H1 (cell line): ENCODE measurements around the gene PSMB4. TPM values are rescaled to one million over a fixed set of nuclear protein-coding genes. Genes with fewer than 3 reads are reported as not detected.

Experiments
- CTCF ChIA-PET: fragments of 300-600 bp; sonication (Branson Sonifier 250); formaldehyde crosslinking; loops from one replicate; lab custom pipeline; 2021; ENCODE audit not compliant: partially characterized antibody; lab: Charles Lee
- POLR2A ChIA-PET: fragments of 300-600 bp; sonication (Branson Sonifier 250); formaldehyde crosslinking; loops from one replicate; lab custom pipeline; 2021; ENCODE audit warnings: inconsistent platforms; ENCODE audit not compliant: partially characterized antibody; lab: Charles Lee
- DNase-seq, 2 experiments: peaks; one replicate each; pipeline versions ENCODE4 v3.0.0 to v3.0.0-alpha.2; 2010 to 2022; ENCODE audit warnings: low spot score in 2 of 2, low read depth in 1 of 2, mixed read lengths in 1 of 2
- FAIRE-seq: peaks from 2 replicates; lab custom pipeline; 2011; peaks lifted over from hg19 to GRCh38; lab: Jason Lieb, UNC
- H2AFZ ChIP-seq: 2 replicates; pipeline ENCODE4 v1.8.1; 2012; ENCODE audit warnings: low read length, inconsistent platforms
- H2AK5ac ChIP-seq: 2 replicates; pipeline ENCODE4 v1.6.1; 2013; ENCODE audit warnings: low read depth, low read length
- H2BK120ac ChIP-seq: replicated peaks from 2 replicates; pipeline ENCODE3; 2013; ENCODE audit warnings: low read depth, low read length, inconsistent platforms
- H2BK12ac ChIP-seq: 2 replicates; pipeline ENCODE4 v1.6.1; 2013; ENCODE audit warnings: low read depth, low read length
- H2BK15ac ChIP-seq: 2 replicates; pipeline ENCODE4 v1.6.1; 2013; ENCODE audit warnings: low read length
- H2BK20ac ChIP-seq: 2 replicates; pipeline ENCODE4 v1.6.1; 2013; ENCODE audit warnings: low read length
- H2BK5ac ChIP-seq: 2 replicates; pipeline ENCODE4 v1.6.1; 2013; ENCODE audit warnings: low read depth, low read length
- H3K14ac ChIP-seq: 2 replicates; pipeline ENCODE4 v1.6.1; 2013; ENCODE audit warnings: inconsistent platforms; ENCODE audit not compliant: insufficient read length
- H3K18ac ChIP-seq: 2 replicates; pipeline ENCODE4 v1.6.1; 2013; ENCODE audit warnings: low read length; ENCODE audit errors: extremely low read depth
- H3K23ac ChIP-seq: 2 replicates; pipeline ENCODE4 v1.6.1; 2013; ENCODE audit warnings: inconsistent platforms; ENCODE audit not compliant: insufficient read length
- H3K23me2 ChIP-seq: 2 replicates; pipeline ENCODE4 v1.6.1; 2013; ENCODE audit warnings: low read depth, low read length
- H3K27ac ChIP-seq: 2 replicates; pipeline ENCODE4 v1.6.1; 2011; ENCODE audit warnings: low read depth, low read length, inconsistent platforms
- H3K27me3 ChIP-seq, 4 experiments: replicated peaks in 1 of 4; 1 replicate in 1 of 4; 2 replicates in 3 of 4; pipeline versions ENCODE4 v1.6.1 to v1.8.1; 2011 to 2013; ENCODE audit warnings: low read length in 3 of 4, mild to moderate bottlenecking in 3 of 4, inconsistent platforms in 2 of 4, mixed read lengths in 2 of 4, moderate library complexity in 1 of 4; ENCODE audit not compliant: control insufficient read depth in 3 of 4, insufficient read depth in 3 of 4; ENCODE audit errors: extremely low read depth in 1 of 4
- H3K36me3 ChIP-seq, 4 experiments: 2 replicates each; pipeline versions ENCODE4 v1.6.1 to v1.8.1; 2011 to 2013; ENCODE audit warnings: mild to moderate bottlenecking in 4 of 4, low read length in 3 of 4, moderate library complexity in 2 of 4, control low read depth in 1 of 4, inconsistent platforms in 1 of 4; ENCODE audit not compliant: insufficient read depth in 4 of 4, control insufficient read depth in 2 of 4
- H3K4ac ChIP-seq: replicated peaks from 2 replicates; pipeline ENCODE3; 2013; ENCODE audit warnings: low read length, low read depth, mixed read lengths, inconsistent platforms; ENCODE audit not compliant: insufficient read length
- H3K4me1 ChIP-seq, 4 experiments: replicated peaks in 1 of 4; 1 replicate in 1 of 4; 2 replicates in 3 of 4; pipeline versions ENCODE4 v1.6.1 to v1.8.1; 2011 to 2013; ENCODE audit warnings: low read length in 3 of 4, inconsistent platforms in 2 of 4, mixed read lengths in 1 of 4; ENCODE audit not compliant: insufficient read depth in 4 of 4, control insufficient read depth in 3 of 4
- H3K4me2 ChIP-seq, 2 experiments: 2 replicates each; pipeline versions ENCODE4 v1.6.1 to v1.8.1; 2011 to 2013; ENCODE audit warnings: low read depth in 2 of 2, low read length in 2 of 2, control low read depth in 1 of 2, inconsistent platforms in 1 of 2, mild to moderate bottlenecking in 1 of 2; ENCODE audit not compliant: insufficient read depth in 1 of 2
- H3K4me3 ChIP-seq, 4 experiments: fragments of 200-600, 300-600 bp in 1 of 4; sonication (generic), shearing (Covaris generic), sonication (Bioruptor Twin) in 1 of 4; 2 replicates each; pipeline versions ENCODE4 v1.5.1 to v1.8.1; 2011 to 2016; ENCODE audit warnings: low read length in 4 of 4, low read depth in 3 of 4, control low read depth in 2 of 4, inconsistent platforms in 2 of 4, mild to moderate bottlenecking in 2 of 4, mixed read lengths in 1 of 4, moderate library complexity in 1 of 4; ENCODE audit not compliant: insufficient read depth in 2 of 4; ENCODE audit errors: extremely low read depth in 1 of 4
- H3K56ac ChIP-seq: replicated peaks from 2 replicates; pipeline ENCODE3; 2013; ENCODE audit warnings: low read depth, mild to moderate bottlenecking, mixed read lengths, low read length, inconsistent platforms; ENCODE audit not compliant: insufficient read length
- H3K79me1 ChIP-seq: 2 replicates; pipeline ENCODE4 v1.6.1; 2013; ENCODE audit warnings: low read depth, low read length, control low read depth
- H3K79me2 ChIP-seq, 2 experiments: 2 replicates each; pipeline versions ENCODE4 v1.6.1 to v1.8.1; 2012 to 2013; ENCODE audit warnings: low read length in 2 of 2, mild to moderate bottlenecking in 2 of 2, inconsistent platforms in 1 of 2; ENCODE audit not compliant: insufficient read depth in 2 of 2, control insufficient read depth in 1 of 2
- H3K9ac ChIP-seq, 4 experiments: replicated peaks in 1 of 4; 1 replicate in 1 of 4; 2 replicates in 3 of 4; pipeline versions ENCODE4 v1.6.1 to v1.8.1; 2011 to 2013; ENCODE audit warnings: low read depth in 3 of 4, low read length in 3 of 4, control low read depth in 2 of 4, mild to moderate bottlenecking in 2 of 4, moderate library complexity in 2 of 4, inconsistent platforms in 1 of 4; ENCODE audit errors: extremely low read depth in 1 of 4
- H3K9me3 ChIP-seq, 2 experiments: 2 replicates each; pipeline versions ENCODE4 v1.6.1 to v1.8.1; 2012 to 2013; ENCODE audit warnings: mild to moderate bottlenecking in 2 of 2, moderate library complexity in 2 of 2, control low read depth in 1 of 2, inconsistent platforms in 1 of 2, low read depth in 1 of 2, low read length in 1 of 2, mixed read lengths in 1 of 2; ENCODE audit not compliant: insufficient read depth in 2 of 2
- H4K20me1 ChIP-seq, 2 experiments: replicated peaks in 1 of 2; 2 replicates each; pipeline versions ENCODE3 to v1.8.1; 2011 to 2013; ENCODE audit warnings: inconsistent platforms in 2 of 2, low read length in 2 of 2, mild to moderate bottlenecking in 1 of 2; ENCODE audit not compliant: insufficient read depth in 2 of 2, control insufficient read depth in 1 of 2
- H4K5ac ChIP-seq: 2 replicates; pipeline ENCODE4 v1.6.1; 2013; ENCODE audit warnings: low read length, low read depth, mixed read lengths, inconsistent platforms; ENCODE audit not compliant: insufficient read length
- H4K8ac ChIP-seq: 2 replicates; pipeline ENCODE4 v1.8.0; 2013; ENCODE audit warnings: mild to moderate bottlenecking, moderate library complexity, low read length, inconsistent platforms; ENCODE audit not compliant: insufficient read depth; ENCODE audit errors: extremely low read depth
- H4K91ac ChIP-seq: replicated peaks from 2 replicates; pipeline ENCODE3; 2013; ENCODE audit warnings: low read length, mixed read lengths, inconsistent platforms; ENCODE audit not compliant: insufficient read length
- CBX5 ChIP-seq: fragments of 300-800, 300-1000 bp; sonication (generic); IDR thresholded peaks from 2 replicates; pipeline ENCODE4 v1.7.1; 2016; ENCODE audit warnings: antibody characterized with exemption, low read length, low read depth
- FOSL1 ChIP-seq: IDR thresholded peaks from 2 replicates; pipeline ENCODE4 v1.6.1; 2011; ENCODE audit warnings: mild to moderate bottlenecking, low read depth, low read length, moderate library complexity; ENCODE audit not compliant: insufficient read depth
- GABPA ChIP-seq: IDR thresholded peaks from 2 replicates; pipeline ENCODE4 v1.6.1; 2011; ENCODE audit warnings: mild to moderate bottlenecking, low read length, moderate library complexity, borderline replicate concordance; ENCODE audit not compliant: insufficient read depth
- JUN ChIP-seq: IDR thresholded peaks from 2 replicates; pipeline ENCODE4 v1.6.1; 2011; ENCODE audit warnings: low read depth, mild to moderate bottlenecking, improper control_type of control experiment, low read length
- KDM4A ChIP-seq: IDR thresholded peaks from one replicate; pipeline ENCODE4 v1.7.1; 2012; ENCODE audit warnings: low read depth, mild to moderate bottlenecking, moderate library complexity, low read length, inconsistent platforms; ENCODE audit not compliant: severe bottlenecking
- NANOG ChIP-seq: IDR thresholded peaks from 2 replicates; pipeline ENCODE4 v1.6.1; 2011; ENCODE audit warnings: low read length, low read depth, mild to moderate bottlenecking, inconsistent platforms; ENCODE audit not compliant: insufficient read depth, poor library complexity, severe bottlenecking
- POU5F1 ChIP-seq: IDR thresholded peaks from 2 replicates; pipeline ENCODE4 v1.6.1; 2011; ENCODE audit warnings: low read depth, mild to moderate bottlenecking, low read length, moderate library complexity
- RAD21 ChIP-seq, 2 experiments: IDR thresholded peaks in 1 of 2; conservative IDR thresholded peaks in 1 of 2; 2 replicates each; pipeline ENCODE4 v1.6.1; 2011; ENCODE audit warnings: low read depth in 2 of 2, low read length in 2 of 2, improper control_type of control experiment in 1 of 2, inconsistent platforms in 1 of 2, mild to moderate bottlenecking in 1 of 2, moderate library complexity in 1 of 2
- RFX5 ChIP-seq: IDR thresholded peaks from 2 replicates; pipeline ENCODE4 v1.6.1; 2011; ENCODE audit warnings: low read depth, low read length, improper control_type of control experiment, borderline replicate concordance
- SP4 ChIP-seq: IDR thresholded peaks from 2 replicates; pipeline ENCODE4 v1.6.1; 2012; ENCODE audit warnings: low read length, inconsistent platforms
- whole genome bisulfite sequencing, 2 experiments: shearing (Covaris generic) in 1 of 2; methylation state at CpG; one replicate each; pipeline versions ENCODE4 v1.1.6 to v1.1.7; 2013 to 2015; ENCODE audit warnings: low lambda C conversion rate in 2 of 2, mixed read lengths in 2 of 2, inconsistent platforms in 1 of 2, low coverage in 1 of 2, missing lambda C conversion rate in 1 of 2; ENCODE audit not compliant: insufficient replicate concordance in 2 of 2, insufficient coverage in 1 of 2, insufficient read length in 1 of 2; ENCODE audit errors: extremely low coverage in 1 of 2, missing lambda C conversion rate in 1 of 2; 5-methylcytosine and 5-hydroxymethylcytosine counted together
- polyA plus RNA-seq, 7 experiments: library from polyadenylated mRNA; depleted of rRNA in 3 of 7; stranded (reverse) in 5 of 7; unstranded in 2 of 7; fragments of >200 nt in 5 of 7; fragments of 200-250 nt in 2 of 7; gene quantifications; 1 replicate in 5 of 7; 2 replicates in 1 of 7; 4 replicates in 1 of 7; pipeline versions ENCODE4 v1.2.1 to v1.2.3, GENCODE V29; 2011 to 2013; ENCODE audit warnings: missing spikeins in 2 of 7, mixed read lengths in 2 of 7
- total RNA-seq: library from RNA; stranded (reverse); fragmentation: NEBNext Ultra II Directional; extraction: Animal tissue kit (Norgen Biotek cat#: 25700); gene quantifications from 2 replicates; pipeline ENCODE4 v1.2.1, GENCODE V29; 2021

PSMB4 gene
- total and polyA plus RNA-seq, 2 of the 8 experiments (the other 6 are each of a cell fraction or from before 2014, with no cell fraction given), result 430 to 1,098 TPM

GRCh38 chr1:151370211-151370911 is 29.0 kb upstream of the PSMB4 start:
- Histone ChIP-seq H3K27ac (no peak overlapping the region), H3K27me3 (no peaks in the 10 kb centered on the region), H3K79me2 (no peaks in the 10 kb centered on the region), H2BK12ac (no peak overlapping the region), H4K20me1 (no peaks in the 10 kb centered on the region), H3K4me2 (no peak overlapping the region), H4K5ac (no peak overlapping the region), H2AK5ac (no peak overlapping the region), H3K4me1 (peaks cover 0 to 11% (median 8%) of the 10 kb centered on the region in 4 experiments; a peak in 6 of 7 replicates), H3K56ac (no peak overlapping the region), H3K4me3 (no peak overlapping the region), H2AFZ (no peak overlapping the region), H4K8ac (no peak overlapping the region), H2BK15ac (no peak overlapping the region), H2BK5ac (no peak overlapping the region), H3K23me2 (peaks cover 2% of the 10 kb centered on the region; the same call in 1 of the 2 replicates), H3K79me1 (no peaks in the 10 kb centered on the region), H3K14ac (no peak overlapping the region), H3K9me3 (no peaks in the 10 kb centered on the region), H3K18ac (no peak overlapping the region), H3K36me3 (no peaks in the 10 kb centered on the region; a peak in 2 of 8 replicates), H2BK20ac (no peak overlapping the region), H2BK120ac (no peak overlapping the region), H3K9ac (no peak overlapping the region), H3K23ac (no peak overlapping the region), H4K91ac (no peak overlapping the region), H3K4ac (no peak overlapping the region)
- no peak for DNase-seq
- 90% methylated on average over 6 of the region's 6 CpGs; no CpG with 5 or more reads in 1 of the 2 experiments for WGBS, 2 experiments
- CTCF ChIA-PET, result interaction anchor here (0.5 to 2.2 kb wide), 18 partner anchors 10 to 117 kb away, joined by 3 to 12 read pairs (median 5); partner anchors contain the start of gene PSMB4
- POLR2A ChIA-PET, result interaction anchor here (0.8 to 2.5 kb wide), 5 partner anchors 9 to 29 kb away, joined by 3 to 14 read pairs (median 6); partner anchors contain the start of genes PSMB4 and RFX5
- no peak for FAIRE-seq
- TF ChIP-seq KDM4A (no peak), RFX5 (no peak), SP4 (no peak), JUN (no peak), RAD21 (IDR thresholded peaks at IDR 0.05 in 1 of 2, conservative IDR thresholded peaks at IDR 0.05 in 1 of 2; ENCODE audit: low read depth in 2 of 2, low read length in 2 of 2) (no peak), FOSL1 (no peak), GABPA (no peak), NANOG (no peak), CBX5 (no peak), POU5F1 (no peak)
